Endodermal cell (in vitro differentiated cells): ENCODE results near the gene PTPN14. TPM values are rescaled to one million over a fixed set of nuclear protein-coding genes. Genes with fewer than 3 reads are reported as not detected.

Source experiments
- DNase-seq: peaks from one replicate; pipeline ENCODE4 v3.0.0-alpha.2; 2017
- H3K27ac ChIP-seq: 2 replicates; pipeline ENCODE4 v1.5.1; 2013; ENCODE audit warnings: mild to moderate bottlenecking, low read depth, low read length, moderate library complexity
- H3K27me3 ChIP-seq: 2 replicates; pipeline ENCODE4 v1.6.1; 2013; ENCODE audit warnings: mild to moderate bottlenecking, low read length, moderate library complexity; ENCODE audit not compliant: insufficient read depth, control insufficient read depth, poor library complexity, severe bottlenecking
- H3K36me3 ChIP-seq: 2 replicates; pipeline ENCODE4 v1.7.0; 2013; ENCODE audit warnings: mild to moderate bottlenecking, low read length, moderate library complexity; ENCODE audit not compliant: control insufficient read depth, insufficient read depth
- H3K4me1 ChIP-seq: one replicate; pipeline ENCODE4 v1.7.0; 2013; ENCODE audit warnings: low read length; ENCODE audit not compliant: control insufficient read depth, insufficient read depth
- H3K4me3 ChIP-seq: 2 replicates; pipeline ENCODE4 v1.5.1; 2013; ENCODE audit warnings: mild to moderate bottlenecking, low read length, moderate library complexity
- H3K9ac ChIP-seq: 2 replicates; pipeline ENCODE4 v1.6.1; 2013; ENCODE audit warnings: mild to moderate bottlenecking, low read length, moderate library complexity; ENCODE audit not compliant: poor library complexity, severe bottlenecking; ENCODE audit errors: extremely low read depth
- H3K9me3 ChIP-seq: 2 replicates; pipeline ENCODE4 v1.6.1; 2013; ENCODE audit warnings: mild to moderate bottlenecking, low read length, moderate library complexity; ENCODE audit not compliant: control insufficient read depth
- H3K27ac Mint-ChIP-seq: 2 replicates; pipeline ENCODE4 v1.8.0; 2020; ENCODE audit warnings: mixed read lengths
- H3K27me3 Mint-ChIP-seq: 2 replicates; pipeline ENCODE4 v1.8.0; 2021; ENCODE audit warnings: mild to moderate bottlenecking, mixed read lengths; ENCODE audit not compliant: insufficient read depth
- H3K36me3 Mint-ChIP-seq: 2 replicates; pipeline ENCODE4 v1.8.0; 2020; ENCODE audit warnings: low read depth, mixed read lengths
- H3K4me1 Mint-ChIP-seq: 2 replicates; pipeline ENCODE4 v1.8.0; 2020; ENCODE audit warnings: mixed read lengths
- H3K4me3 Mint-ChIP-seq: 2 replicates; pipeline ENCODE4 v1.8.0; 2020; ENCODE audit warnings: mild to moderate bottlenecking, moderate library complexity, mixed read lengths
- H3K9me3 Mint-ChIP-seq: 2 replicates; pipeline ENCODE4 v1.8.0; 2020; ENCODE audit warnings: mild to moderate bottlenecking, mixed read lengths
- WGBS, 2 experiments: methylation state at CpG; one replicate each; pipeline versions ENCODE4 v1.1.5 to v1.1.7; 2013; ENCODE audit warnings: missing lambda C conversion rate in 2 of 2, mixed read lengths in 1 of 2; ENCODE audit not compliant: insufficient coverage in 1 of 2, insufficient read length in 1 of 2; 5-methylcytosine and 5-hydroxymethylcytosine counted together
- total RNA-seq, 2 donors: library from RNA; stranded (reverse); fragmentation: NEBNext Ultra II Directional in 1 of 2; extraction: Animal tissue kit (Norgen Biotek cat#: 25700) in 1 of 2; gene quantifications; 2 replicates in 1 of 2; 3 replicates in 1 of 2; pipeline ENCODE4 v1.2.1, GENCODE V29; 2021
- TF ChIP-seq, protein P1 (sequence below): fragments of 200-600 bp; sonication (generic); conservative IDR thresholded peaks from 2 replicates; pipeline ENCODE4 v1.5.0; 2021; ENCODE audit warnings: antibody characterized with exemption, mild to moderate bottlenecking

Gene PTPN14
- total RNA-seq, 2 donors from 2014 or later: 72.6 to 93.2 TPM

GRCh38 chr1:214426426-214426812, 125.0 kb downstream of the PTPN14 start:
- Histone ChIP-seq H3K27me3 (no peaks in the 10 kb centered on the region), H3K9me3 (no peaks in the 10 kb centered on the region), H3K36me3 (peaks cover 8% of the 10 kb centered on the region), H3K27ac (no peak overlapping the region), H3K4me1 (peaks cover 4% of the 10 kb centered on the region), H3K9ac (no peak overlapping the region), H3K4me3 (no peak overlapping the region)
- peaks cover 27% of the 10 kb centered on the region for H3K4me1 Mint-ChIP-seq
- H3K27me3 Mint-ChIP-seq: no peaks in the 10 kb centered on the region
- peaks cover 11% of the 10 kb centered on the region for H3K36me3 Mint-ChIP-seq
- 97 to 100% methylated on average over 1 to 2 of the region's 2 CpGs for WGBS, 2 experiments
- H3K27ac Mint-ChIP-seq: no peak overlapping the region
- DNase-seq: no peak
- H3K9me3 Mint-ChIP-seq: no peaks in the 10 kb centered on the region
- TF ChIP-seq, protein P1, sequence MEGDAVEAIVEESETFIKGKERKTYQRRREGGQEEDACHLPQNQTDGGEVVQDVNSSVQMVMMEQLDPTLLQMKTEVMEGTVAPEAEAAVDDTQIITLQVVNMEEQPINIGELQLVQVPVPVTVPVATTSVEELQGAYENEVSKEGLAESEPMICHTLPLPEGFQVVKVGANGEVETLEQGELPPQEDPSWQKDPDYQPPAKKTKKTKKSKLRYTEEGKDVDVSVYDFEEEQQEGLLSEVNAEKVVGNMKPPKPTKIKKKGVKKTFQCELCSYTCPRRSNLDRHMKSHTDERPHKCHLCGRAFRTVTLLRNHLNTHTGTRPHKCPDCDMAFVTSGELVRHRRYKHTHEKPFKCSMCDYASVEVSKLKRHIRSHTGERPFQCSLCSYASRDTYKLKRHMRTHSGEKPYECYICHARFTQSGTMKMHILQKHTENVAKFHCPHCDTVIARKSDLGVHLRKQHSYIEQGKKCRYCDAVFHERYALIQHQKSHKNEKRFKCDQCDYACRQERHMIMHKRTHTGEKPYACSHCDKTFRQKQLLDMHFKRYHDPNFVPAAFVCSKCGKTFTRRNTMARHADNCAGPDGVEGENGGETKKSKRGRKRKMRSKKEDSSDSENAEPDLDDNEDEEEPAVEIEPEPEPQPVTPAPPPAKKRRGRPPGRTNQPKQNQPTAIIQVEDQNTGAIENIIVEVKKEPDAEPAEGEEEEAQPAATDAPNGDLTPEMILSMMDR: no peak
- no peak overlapping the region for H3K4me3 Mint-ChIP-seq

DNA sequence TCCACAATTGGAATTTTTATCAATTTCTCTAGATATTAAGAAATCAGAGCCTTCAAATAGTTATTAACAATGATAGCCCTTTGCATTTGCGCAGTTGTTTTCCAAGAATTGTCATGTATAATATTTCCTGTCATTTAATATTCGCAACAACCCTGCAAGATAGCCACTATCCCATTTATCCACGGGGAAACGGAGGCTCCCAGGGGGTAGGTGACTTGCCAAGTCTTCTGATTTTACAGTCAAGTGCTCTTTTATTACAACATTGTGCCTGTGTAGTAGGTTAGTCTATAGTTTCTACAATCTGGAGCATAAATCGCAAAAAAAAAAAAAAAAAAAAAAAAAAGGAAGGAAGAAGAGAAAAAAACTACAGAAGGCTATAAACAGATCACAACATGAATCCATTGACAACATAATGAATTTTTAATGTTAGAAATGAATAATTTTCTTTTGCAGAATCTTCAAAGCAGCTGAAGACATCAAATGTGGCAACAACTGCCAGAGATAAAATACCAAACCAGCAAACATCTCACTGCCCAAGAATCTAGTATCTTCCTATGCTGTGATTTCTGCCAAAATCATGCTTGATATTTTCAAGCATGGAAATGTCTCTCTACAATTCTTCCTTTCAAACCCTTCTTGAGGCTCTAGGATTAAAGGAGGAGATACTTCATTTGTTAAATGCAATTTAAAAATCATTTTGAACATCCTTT, 125.5 kb downstream of the PTPN14 start:
- no peaks in the 10 kb centered on the region for H3K27me3 Mint-ChIP-seq
- H3K4me3 Mint-ChIP-seq: no peak overlapping the region
- Histone ChIP-seq H3K36me3 (peaks cover 8% of the 10 kb centered on the region), H3K4me3 (no peak overlapping the region), H3K9ac (no peak overlapping the region), H3K27me3 (no peaks in the 10 kb centered on the region), H3K9me3 (no peaks in the 10 kb centered on the region), H3K4me1 (peaks cover 5% of the 10 kb centered on the region), H3K27ac (no peak overlapping the region)
- peaks cover 11% of the 10 kb centered on the region for H3K36me3 Mint-ChIP-seq
- H3K9me3 Mint-ChIP-seq: no peaks in the 10 kb centered on the region
- peaks cover 28% of the 10 kb centered on the region for H3K4me1 Mint-ChIP-seq
- TF ChIP-seq, protein P1: no peak
- DNase-seq: no peak
- H3K27ac Mint-ChIP-seq: no peak overlapping the region
- 80 to 94% methylated on average over 2 to 5 of the region's 5 CpGs for WGBS, 2 experiments

- H3K4me3 ChIP-seq: no peak overlapping the region
- no peak overlapping the region for H3K27ac Mint-ChIP-seq
- no peak overlapping the region for H3K9ac ChIP-seq
- no peaks in the 10 kb centered on the region for H3K9me3 ChIP-seq
- peaks cover 12% of the 10 kb centered on the region for H3K4me1 ChIP-seq
- peaks cover 29% of the 10 kb centered on the region for H3K4me1 Mint-ChIP-seq
- H3K27me3 ChIP-seq: no peaks in the 10 kb centered on the region
- no peak overlapping the region for H3K4me3 Mint-ChIP-seq
- TF ChIP-seq, protein P1: no peak
- peaks cover 8% of the 10 kb centered on the region for H3K36me3 ChIP-seq
- H3K27ac ChIP-seq: no peak overlapping the region
- no peaks in the 10 kb centered on the region for H3K27me3 Mint-ChIP-seq
- WGBS, 2 experiments: 95 to 100% methylated on average over 1 to 2 of the region's 2 CpGs
- H3K36me3 Mint-ChIP-seq: peaks cover 11% of the 10 kb centered on the region
- no peaks in the 10 kb centered on the region for H3K9me3 Mint-ChIP-seq
- DNase-seq: no peak
These were observed 126.3 kb downstream of the PTPN14 start for GRCh38 chr1:214425101-214425500.
